HG03196 (cell line): ENCODE results near the gene PHLPP2.

ENCODE experiments used
- ATAC-seq: cut with Tn5 transposase; IDR thresholded peaks from one replicate; pipeline ENCODE4 v1.9.1; 2021; ENCODE audit not compliant: unreplicated experiment

The PHLPP2 gene

GRCh38 chr16:71670537-71670936 is 54.0 kb downstream of the PHLPP2 start:
- ATAC-seq = no peak

GRCh38 chr16:71669926-71670536 is 54.5 kb downstream of the PHLPP2 start:
- no peak for ATAC-seq

DNA sequence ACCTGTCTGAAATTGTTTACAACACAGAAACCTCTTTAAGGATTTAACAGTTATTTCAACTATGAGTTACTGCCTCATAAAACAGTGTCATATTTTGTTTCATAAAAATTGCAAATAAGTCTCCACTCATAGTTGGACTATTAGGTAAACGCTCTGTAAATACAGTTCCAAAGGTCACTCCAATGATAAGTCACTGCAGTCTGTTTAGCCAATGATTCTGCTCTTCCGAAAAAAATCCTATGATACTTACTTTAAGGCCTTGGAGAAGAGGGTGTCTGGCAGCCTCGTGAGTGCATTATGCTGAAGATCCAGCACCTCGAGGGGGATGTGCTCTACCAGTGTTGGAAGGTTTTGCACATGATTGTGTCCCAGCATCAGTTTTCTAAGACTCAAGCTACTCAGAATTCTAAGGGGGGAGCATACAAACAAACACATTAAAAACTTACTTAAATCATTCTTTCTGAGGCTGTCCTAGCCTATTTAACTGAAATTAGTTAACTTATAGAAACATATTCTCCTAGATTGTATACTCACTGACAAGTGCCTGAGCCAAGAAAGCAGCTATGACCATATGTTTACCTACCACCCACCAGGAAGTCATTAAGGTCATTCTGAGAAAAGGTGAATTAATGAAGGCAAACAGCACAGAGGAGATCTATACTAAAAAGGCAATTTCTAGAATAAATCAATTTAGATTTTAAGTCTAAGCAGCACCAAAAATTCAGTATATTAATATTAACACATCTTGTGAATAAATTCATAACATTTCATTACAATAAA is 57.4 kb downstream of the PHLPP2 start:
- no peak for ATAC-seq

DNA sequence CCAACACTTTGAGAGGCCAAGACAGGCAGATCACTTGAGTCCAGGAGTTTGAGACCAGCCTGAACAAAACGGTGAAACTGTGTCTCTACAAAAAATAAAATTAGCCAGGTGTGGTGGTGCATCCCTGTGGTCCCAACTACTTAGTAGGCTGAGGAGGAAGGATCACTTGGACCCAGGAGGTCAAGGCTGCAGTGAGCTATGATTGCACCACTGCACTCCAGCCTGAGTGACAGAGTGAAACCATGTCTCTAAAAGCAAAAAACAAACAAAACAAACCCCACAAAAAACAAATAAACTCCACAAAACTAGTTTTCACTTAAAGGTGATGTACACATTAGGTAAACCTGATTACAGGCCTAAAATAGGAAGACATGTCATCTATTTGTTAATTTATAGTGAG is 58.2 kb downstream of the PHLPP2 start:
- ATAC-seq = no peak

DNA sequence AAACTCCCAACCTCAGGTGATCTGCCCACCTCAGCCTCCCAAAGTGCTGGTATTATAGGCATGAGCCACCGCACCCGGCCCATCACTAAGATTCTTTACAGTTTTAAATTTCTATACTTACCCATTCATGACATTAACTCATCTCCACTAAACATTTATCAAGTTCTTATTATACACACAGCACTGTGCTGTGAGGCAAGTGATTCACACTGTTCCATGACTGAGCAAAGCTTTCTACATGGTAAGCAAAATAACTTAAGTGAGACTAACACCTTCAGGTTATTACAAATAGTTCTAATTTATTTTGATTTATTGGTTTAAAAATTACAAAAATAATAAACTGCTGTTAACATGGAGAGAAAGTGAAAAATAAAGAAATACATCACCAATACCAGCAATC is 65.0 kb downstream of the PHLPP2 start:
- no peak for ATAC-seq

DNA sequence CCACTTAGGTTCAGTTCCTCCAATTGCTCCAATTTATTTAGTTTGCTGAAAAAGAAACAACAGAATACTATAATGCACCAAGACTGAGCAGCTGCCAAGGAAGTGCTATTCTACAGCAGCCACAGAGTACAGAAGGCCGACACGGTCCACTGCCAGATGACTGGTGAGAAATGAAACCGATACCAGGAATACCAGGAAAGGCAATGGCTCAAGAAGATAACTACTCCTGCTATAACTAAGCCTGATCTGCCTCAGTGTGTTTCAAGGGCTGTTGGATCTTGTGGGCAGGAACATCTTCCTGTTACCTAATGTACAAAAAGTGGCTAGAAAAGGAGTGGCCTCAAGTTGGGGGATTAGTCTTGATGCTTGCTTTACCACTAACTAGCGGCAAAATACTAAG is 65.7 kb downstream of the PHLPP2 start:
- ATAC-seq = no peak

- no peak for ATAC-seq
Observed at GRCh38 chr16:71649704-71650103, 74.8 kb downstream of the PHLPP2 start.

GRCh38 chr16:71648921-71649320 is 75.6 kb downstream of the PHLPP2 start:
- ATAC-seq = no peak

DNA sequence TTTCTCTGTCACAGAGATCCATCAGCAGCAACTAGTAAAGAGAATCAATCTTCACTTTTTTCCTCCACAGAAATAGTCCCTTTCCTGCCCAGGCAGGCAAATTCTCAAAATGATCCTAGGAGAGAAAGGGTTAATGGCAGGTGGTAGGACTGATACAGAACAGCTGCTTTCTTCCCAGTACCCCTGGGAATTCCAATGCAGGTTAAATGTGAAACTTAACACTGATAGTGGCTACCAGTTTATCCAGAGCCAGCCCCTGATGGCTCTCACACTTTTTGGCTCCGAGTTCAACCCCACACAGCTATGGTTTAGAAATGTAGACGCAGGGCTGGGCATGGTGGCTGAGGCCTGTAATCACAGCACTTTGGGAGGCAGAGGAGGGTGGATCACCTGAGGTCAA is 76.3 kb downstream of the PHLPP2 start:
- no peak for ATAC-seq

- no peak for ATAC-seq
Observed at GRCh38 chr16:71647391-71647790, 77.1 kb downstream of the PHLPP2 start.

DNA sequence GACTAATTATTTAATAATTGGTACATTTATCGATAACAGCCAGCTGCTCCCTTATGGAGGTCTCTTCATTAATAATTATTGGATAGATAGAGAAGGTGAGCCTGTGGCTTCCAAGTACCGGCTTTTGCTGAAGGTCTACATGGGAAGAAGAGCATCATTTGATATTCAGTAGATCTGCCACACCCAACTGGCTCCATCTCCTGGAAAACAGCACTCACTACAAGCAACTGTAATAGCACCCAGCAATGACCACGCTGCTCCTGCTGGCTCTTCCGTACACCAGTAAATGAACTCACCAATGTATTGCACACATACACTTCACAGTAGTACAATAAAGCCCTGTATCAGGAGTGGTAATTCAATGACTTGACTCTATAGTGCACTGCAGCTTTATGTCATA is 79.1 kb downstream of the PHLPP2 start:
- no peak for ATAC-seq

DNA sequence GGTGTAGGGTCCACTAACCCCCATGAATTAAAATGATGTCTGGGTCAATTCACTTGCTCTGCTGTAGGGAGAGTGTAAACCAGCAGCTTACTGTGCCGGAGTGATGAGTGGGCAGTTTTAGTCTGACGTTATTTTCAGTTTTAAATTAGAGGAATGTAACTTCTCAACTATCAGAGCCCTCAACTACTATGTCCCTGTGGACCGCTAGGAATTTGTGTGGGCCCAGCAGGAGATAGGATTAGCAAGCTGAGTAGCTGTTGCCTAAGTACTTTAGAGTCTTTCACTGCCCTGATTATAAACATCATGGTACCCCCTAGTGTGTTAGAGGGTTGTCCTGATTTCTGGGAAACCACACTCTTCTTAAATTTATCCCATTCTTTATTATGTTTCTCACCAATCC is 87.1 kb downstream of the PHLPP2 start:
- ATAC-seq = no peak

- ATAC-seq = no peak
Observed at GRCh38 chr16:71635632-71636031, 88.9 kb downstream of the PHLPP2 start.

GRCh38 chr16:71631776-71632175 is 92.7 kb downstream of the PHLPP2 start:
- no peak for ATAC-seq

DNA sequence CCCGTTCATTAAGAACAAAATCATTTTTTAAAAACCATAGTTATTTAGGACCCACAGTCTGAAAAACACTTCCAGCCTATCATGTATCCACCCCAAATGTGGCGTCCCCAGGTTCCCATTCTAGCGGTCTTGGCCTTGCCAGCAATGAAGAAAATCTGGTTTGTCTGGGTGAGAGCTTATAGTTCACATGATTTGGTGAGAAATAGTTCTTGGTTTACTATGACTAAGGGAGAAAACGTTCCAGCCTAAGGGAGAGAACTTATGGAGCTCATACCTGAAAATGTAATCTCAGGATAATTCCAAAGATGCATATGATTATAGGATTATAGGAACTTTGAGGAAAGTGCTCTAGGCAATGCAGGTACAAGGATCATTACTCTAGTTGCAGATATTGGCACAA is 93.7 kb downstream of the PHLPP2 start:
- ATAC-seq = no peak

- no peak for ATAC-seq
Observed at GRCh38 chr16:71629278-71630016, 95.1 kb downstream of the PHLPP2 start.

GRCh38 chr16:71628810-71629209 is 95.7 kb downstream of the PHLPP2 start:
- ATAC-seq = no peak

- ATAC-seq = no peak
Observed at GRCh38 chr16:71627731-71628181, 96.7 kb downstream of the PHLPP2 start.

- ATAC-seq = no peak
Observed at GRCh38 chr16:71626858-71627213, 97.7 kb downstream of the PHLPP2 start.

GRCh38 chr16:71626018-71626857 is 98.3 kb downstream of the PHLPP2 start, which contains the start of gene MARVELD3:
MARVELD3 (plus strand) TSS chr16:71626184; CDS start chr16:71626230, 46 bp downstream.
- no peak for ATAC-seq
